ENCODE measurements around the gene FNDC1.
A peak's percentile ranks its signal among the peaks of the same experiment; 100 is the strongest.

The FNDC1 gene

DNA sequence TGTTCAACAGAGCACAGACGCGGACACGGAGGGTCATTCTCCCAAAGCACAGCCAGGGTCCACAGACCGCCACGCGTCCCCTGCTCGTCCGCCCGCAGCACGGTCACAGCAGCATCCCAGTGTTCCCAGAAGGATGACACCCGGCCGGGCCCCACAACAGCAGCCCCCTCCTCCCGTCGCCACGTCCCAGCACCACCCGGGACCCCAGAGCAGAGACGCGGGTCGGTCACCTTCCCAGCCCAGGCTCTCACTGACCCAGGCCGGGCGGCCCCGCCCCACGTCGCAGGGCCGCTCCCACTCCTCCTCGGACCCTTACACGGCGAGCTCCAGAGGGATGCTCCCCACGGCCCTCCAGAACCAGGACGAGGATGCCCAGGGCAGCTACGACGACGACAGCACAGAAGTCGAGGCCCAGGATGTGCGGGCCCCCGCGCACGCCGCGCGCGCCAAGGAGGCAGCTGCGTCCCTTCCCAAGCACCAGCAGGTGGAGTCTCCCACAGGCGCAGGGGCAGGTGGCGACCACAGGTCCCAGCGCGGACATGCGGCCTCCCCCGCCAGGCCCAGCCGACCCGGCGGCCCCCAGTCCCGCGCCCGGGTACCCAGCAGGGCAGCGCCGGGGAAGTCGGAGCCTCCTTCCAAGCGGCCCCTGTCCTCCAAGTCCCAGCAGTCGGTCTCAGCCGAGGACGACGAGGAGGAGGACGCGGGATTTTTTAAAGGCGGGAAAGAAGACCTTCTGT, 64.3 kb downstream of the FNDC1 start:
- no peak for TF ChIP-seq POLR2A (IDR thresholded peaks at IDR 0.05; ENCODE audit: low read length)
- no peak for TF ChIP-seq GATA1 (IDR thresholded peaks at IDR 0.05; ENCODE audit: low read depth, low read length)
- no peak for DNase-seq

GRCh38 chr6:159234102-159234553, 64.9 kb downstream of the FNDC1 start:
- TF ChIP-seq GATA1 (IDR thresholded peaks at IDR 0.05; ENCODE audit: low read depth, low read length) (no peak), POLR2A (IDR thresholded peaks at IDR 0.05; ENCODE audit: low read length) (no peak)
- no peak for DNase-seq

DNA sequence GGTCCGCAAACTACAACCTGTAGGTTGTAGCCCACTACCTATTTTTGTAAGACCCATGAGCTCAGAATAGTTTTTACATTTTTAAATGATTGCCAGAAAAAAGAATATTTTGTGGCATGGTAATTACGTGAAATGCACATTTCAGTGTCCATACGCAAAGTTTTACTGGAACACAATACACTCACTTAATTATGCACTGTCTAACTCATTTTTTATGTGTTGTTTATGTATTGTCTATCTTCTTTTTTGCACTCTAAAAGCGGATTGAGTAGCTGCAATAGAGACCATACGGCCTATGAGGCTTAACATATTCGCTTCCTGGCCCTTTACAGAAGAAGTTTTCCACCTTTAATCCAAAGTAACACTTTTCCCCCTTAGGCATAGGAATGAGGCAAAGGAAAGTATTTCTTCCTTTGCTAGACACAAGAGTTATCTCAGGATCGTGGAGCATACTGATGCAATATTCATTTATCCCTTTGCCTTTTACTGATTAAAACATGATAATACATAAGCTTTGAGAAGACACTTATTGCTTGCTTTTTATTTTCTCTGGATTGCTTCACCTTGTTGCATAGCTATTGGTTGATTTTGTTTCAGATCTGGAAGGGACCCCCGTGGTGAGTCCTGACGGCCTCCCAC, 69.8 kb downstream of the FNDC1 start:
- TF ChIP-seq POLR2A (IDR thresholded peaks at IDR 0.05; ENCODE audit: low read length) (no peak), GATA1 (IDR thresholded peaks at IDR 0.05; ENCODE audit: low read depth, low read length) (no peak)
- DNase-seq = no peak

DNA sequence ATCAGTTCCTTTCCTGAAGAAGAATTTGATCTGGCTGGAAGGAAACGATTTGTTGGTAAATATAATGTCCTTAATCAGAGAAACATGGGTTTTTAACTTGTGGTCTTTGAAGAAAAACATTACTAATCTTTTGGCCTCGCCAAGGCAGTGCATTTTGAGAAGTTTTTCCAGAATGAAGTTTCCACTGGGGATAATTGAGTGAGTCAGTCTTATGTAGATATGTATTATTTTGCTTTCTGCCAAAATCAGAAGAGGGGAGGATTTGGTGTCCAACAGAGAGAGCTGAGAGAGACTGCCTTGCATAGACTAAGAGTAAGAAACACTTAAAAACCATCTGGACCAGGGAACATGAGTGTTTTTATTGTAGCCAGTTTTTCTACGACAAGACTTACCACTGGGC, 79.9 kb downstream of the FNDC1 start:
- no peak for DNase-seq

GRCh38 chr6:159249752-159250151, 80.6 kb downstream of the FNDC1 start:
- no peak for DNase-seq
- TF ChIP-seq GATA1 (IDR thresholded peaks at IDR 0.05; ENCODE audit: low read depth, low read length) = no peak
- no peak for TF ChIP-seq POLR2A (IDR thresholded peaks at IDR 0.05; ENCODE audit: low read length)

More for the DNA sequence above, 79.9 kb downstream of the FNDC1 start:
- no peak for TF ChIP-seq POLR2A (IDR thresholded peaks at IDR 0.05; ENCODE audit: low read length)
- no peak for TF ChIP-seq GATA1 (IDR thresholded peaks at IDR 0.05; ENCODE audit: low read depth, low read length)

DNA sequence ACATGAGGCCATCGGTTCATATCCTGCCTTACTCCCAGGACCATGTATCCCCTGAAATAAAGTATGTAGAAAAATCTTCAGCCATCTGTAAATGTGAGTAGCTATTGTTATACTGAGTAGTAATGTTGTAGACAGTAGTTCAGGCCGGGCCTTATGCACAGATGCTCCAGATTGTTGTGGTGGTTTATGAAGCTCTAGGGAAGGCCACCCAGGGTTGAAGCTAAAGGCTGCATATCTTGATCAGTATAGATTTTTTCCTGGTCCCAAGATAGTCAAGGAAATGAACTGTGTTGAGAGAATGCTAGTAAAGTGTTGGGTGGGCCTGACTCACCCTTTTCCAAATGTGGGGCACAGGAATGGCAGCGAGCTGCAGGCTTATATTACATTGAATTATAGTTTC, 81.4 kb downstream of the FNDC1 start:
- TF ChIP-seq POLR2A (IDR thresholded peaks at IDR 0.05; ENCODE audit: low read length) (no peak), GATA1 (IDR thresholded peaks at IDR 0.05; ENCODE audit: low read depth, low read length) (no peak)
- no peak for DNase-seq

GRCh38 chr6:159252955-159253508, 83.8 kb downstream of the FNDC1 start:
- DNase-seq = peak; percentile 33 to 56
- TF ChIP-seq GATA1 (IDR thresholded peaks at IDR 0.05; ENCODE audit: low read depth, low read length) (no peak), POLR2A (IDR thresholded peaks at IDR 0.05; ENCODE audit: low read length) (no peak)

- TF ChIP-seq POLR2A (IDR thresholded peaks at IDR 0.05; ENCODE audit: low read length) (no peak), GATA1 (IDR thresholded peaks at IDR 0.05; ENCODE audit: low read depth, low read length) (no peak)
- no peak for DNase-seq
Observed at GRCh38 chr6:159254186-159254585, 85.0 kb downstream of the FNDC1 start.

GRCh38 chr6:159255434-159255951, 86.3 kb downstream of the FNDC1 start:
- TF ChIP-seq GATA1 (IDR thresholded peaks at IDR 0.05; ENCODE audit: low read depth, low read length) = no peak
- no peak for TF ChIP-seq POLR2A (IDR thresholded peaks at IDR 0.05; ENCODE audit: low read length)

DNA sequence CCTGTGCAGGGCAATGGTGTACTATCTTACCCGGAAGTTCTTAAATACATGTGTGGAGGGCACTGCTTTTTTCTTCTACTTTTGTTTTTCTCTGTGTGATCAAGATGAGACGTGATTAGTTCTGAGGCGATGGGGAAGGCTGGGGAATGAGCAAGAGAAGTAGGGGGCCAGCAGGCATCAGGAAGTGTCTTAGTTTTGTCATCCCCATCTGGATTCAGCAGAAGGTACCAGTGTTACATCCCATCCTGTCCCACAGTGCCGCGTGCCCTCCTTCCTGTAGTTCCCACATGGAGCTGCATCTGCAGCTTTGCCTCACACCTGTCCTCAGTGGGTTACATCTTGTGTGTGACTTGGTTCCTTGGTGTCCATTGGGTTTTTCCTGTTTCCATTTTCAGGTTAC, 86.9 kb downstream of the FNDC1 start:
- no peak for DNase-seq
- no peak for TF ChIP-seq GATA1 (IDR thresholded peaks at IDR 0.05; ENCODE audit: low read depth, low read length)
- TF ChIP-seq POLR2A (IDR thresholded peaks at IDR 0.05; ENCODE audit: low read length) = no peak

More at GRCh38 chr6:159255434-159255951, 86.3 kb downstream of the FNDC1 start:
- DNase-seq = no peak

GRCh38 chr6:159257846-159258245, 88.6 kb downstream of the FNDC1 start:
- TF ChIP-seq POLR2A (IDR thresholded peaks at IDR 0.05; ENCODE audit: low read length) (no peak), GATA1 (IDR thresholded peaks at IDR 0.05; ENCODE audit: low read depth, low read length) (no peak)
- no peak for DNase-seq

GRCh38 chr6:159259441-159260125, 90.4 kb downstream of the FNDC1 start:
- DNase-seq = no peak
- TF ChIP-seq POLR2A (IDR thresholded peaks at IDR 0.05; ENCODE audit: low read length) = no peak
- no peak for TF ChIP-seq GATA1 (IDR thresholded peaks at IDR 0.05; ENCODE audit: low read depth, low read length)

- DNase-seq = no peak
- TF ChIP-seq POLR2A (IDR thresholded peaks at IDR 0.05; ENCODE audit: low read length) (no peak), GATA1 (IDR thresholded peaks at IDR 0.05; ENCODE audit: low read depth, low read length) (no peak)
Observed at GRCh38 chr6:159260208-159260607, 91.0 kb downstream of the FNDC1 start.

DNA sequence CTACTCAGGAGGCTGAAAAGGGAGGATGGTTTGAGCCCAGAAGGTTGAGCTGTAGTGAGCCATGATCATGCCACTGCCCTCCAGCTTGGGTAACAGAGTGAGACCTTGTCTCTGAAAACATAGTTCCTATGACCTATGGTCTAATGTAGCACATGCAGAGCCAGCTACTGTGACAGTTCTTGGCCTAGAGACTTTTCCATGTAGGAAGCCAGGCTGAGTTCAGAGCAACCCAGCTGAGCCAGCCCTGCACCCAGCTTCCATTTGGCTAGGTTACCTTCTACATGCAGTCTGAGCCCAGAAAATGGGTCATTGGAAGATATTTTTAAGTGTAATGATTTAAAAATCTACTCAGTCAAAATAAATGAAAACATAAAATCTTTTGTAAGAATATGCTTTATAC, 92.8 kb downstream of the FNDC1 start:
- TF ChIP-seq GATA1 (IDR thresholded peaks at IDR 0.05; ENCODE audit: low read depth, low read length) = no peak
- no peak for TF ChIP-seq POLR2A (IDR thresholded peaks at IDR 0.05; ENCODE audit: low read length)

More for the DNA sequence above, 92.8 kb downstream of the FNDC1 start:
- DNase-seq = no peak

Data from erythroblast (primary cell).